HG03175 (cell line): Measurements from ENCODE around the gene RNF144B.
"Not testable (repeated sequence)": the region's sequence is repeated elsewhere in the genome, so short reads cannot be mapped to it uniquely, and the experiment has no call there.

ENCODE experiments used
- ATAC-seq: cut with Tn5 transposase; IDR thresholded peaks from one replicate; pipeline ENCODE4 v1.9.1; 2021; ENCODE audit warnings: mild to moderate bottlenecking, moderate library complexity; ENCODE audit not compliant: unreplicated experiment

RNF144B gene

DNA sequence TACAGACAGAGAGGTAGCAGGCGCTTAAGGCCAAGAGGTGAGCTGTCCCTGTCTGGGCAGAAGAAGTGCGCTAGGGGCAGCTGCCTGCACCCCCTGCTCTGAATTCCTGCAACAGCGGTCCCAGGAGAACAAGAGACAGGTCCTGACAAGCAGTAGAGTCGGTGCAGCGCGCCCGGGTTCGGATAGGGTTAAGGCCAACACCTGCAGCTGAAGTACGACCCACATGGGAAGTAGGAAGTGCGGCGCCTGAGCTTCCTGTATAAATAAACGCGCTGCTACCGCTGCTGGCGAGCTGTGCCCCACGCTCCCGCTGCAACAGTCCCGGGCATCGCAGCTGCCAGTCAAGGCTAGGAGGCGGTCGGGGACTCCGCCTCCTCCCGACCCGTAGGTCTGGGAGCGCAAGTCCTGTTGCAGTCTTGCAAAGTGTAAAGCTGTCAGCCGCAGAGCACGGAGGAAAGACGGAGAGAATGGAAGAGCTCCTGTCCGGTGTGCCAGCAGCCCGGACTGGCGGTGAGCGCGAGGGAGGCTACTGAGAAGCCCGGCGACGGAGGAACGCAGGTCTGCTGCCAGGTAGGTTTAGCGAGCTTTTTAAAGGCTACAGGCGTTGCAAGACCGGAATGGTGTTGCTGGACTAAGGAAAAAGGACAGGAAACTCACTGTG, at the start of gene RNF144B:
Gene RNF144B, plus strand, starts transcription at position 290 of the 661 bp plus-strand sequence. CDS start 12,185 bp downstream, outside the sequence.
- peak; percentile 79 for ATAC-seq

DNA sequence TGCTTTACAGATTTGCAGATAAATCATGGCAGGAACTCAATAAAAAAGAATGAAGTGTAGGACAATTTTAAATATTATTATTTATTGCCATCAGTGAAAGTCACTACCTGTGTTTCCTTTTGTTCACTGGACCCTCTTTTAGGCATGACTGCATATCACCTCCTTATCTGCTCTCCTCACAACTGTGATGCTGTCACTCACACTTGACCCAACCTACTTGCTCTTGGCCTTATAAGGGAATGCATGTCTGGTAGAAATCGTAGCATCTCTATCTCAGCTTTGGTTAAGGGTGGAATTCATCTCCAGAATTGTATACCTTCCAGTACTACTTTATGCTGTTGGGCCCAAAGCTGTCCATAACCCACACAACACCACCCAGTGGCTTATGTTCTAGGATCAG, 47.6 kb upstream of the RNF144B start:
- no peak for ATAC-seq

DNA sequence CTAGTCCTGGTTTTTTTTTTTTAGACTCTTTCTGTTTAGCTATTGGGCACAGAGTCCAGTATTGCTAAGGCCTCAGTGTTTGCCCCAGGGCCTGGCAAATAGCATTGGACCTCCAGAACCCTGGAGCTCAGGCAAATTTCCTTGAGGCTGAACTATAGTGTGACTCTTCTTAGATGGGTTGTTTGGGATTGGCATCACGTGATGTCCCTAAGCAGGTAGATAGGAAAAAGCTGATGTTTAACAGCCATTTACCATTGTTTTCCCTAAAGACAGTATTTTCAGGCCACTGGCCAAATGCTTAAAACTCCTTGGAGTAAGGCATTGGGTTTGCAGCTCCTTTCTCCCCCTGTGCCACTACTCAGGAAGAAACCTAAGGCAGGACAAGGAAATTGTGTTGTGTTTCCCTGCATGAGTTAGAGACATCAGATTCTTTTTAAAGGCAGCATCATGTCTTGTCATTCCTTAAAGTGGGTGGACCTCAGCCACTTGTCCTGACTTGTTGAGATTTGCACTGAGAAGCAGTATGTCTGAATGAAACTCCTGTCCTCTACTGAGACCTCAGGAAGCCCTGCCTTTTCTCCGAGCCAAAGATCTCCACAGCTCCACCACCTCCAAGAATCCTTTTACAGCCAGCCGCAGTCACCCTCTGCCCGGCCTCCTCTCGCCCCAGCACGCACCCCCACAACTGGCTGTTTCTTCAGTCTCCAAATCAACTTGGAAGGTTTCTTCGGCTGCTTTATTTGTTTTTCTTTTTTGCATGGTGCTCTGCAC, 46.2 kb upstream of the RNF144B start:
- ATAC-seq, result no peak

DNA sequence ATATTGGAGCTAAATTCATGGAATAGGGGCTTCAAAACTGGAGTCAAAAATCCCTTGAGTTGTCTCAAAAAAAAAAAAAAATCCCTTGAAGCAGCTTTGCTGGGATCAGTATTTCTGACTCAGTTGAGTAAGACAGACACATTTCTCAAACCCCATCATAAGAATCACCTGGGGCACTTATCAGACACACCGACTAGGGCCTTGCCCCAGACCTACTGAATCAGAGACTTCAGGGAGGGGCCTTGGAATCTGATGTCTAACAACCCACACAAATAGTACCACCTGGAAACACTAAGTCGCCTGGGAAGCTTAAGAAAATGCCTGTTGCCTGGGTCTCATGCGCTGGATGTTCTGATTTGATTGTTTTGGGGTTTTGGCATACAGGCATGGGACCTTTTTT, 44.9 kb upstream of the RNF144B start:
- ATAC-seq, result no peak

DNA sequence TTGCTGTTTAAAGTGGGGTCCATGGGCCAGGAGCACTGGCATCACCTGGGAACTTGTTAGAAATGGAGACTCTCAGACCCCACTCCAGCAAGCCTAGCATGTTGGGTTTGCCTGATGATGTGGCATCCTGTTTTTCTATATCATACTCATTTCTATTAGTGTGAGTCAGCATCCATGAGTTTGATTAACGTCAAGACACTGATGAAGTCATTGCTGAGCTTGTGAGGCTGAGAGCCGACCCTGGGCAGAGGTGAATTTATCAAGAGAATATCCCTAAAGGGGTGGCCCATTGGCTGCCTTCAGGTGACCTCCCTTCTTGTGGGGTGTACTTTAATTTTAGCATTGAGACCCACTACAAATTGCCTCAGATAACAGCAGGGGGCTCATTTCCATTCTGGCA, 43.4 kb upstream of the RNF144B start:
- no peak for ATAC-seq

DNA sequence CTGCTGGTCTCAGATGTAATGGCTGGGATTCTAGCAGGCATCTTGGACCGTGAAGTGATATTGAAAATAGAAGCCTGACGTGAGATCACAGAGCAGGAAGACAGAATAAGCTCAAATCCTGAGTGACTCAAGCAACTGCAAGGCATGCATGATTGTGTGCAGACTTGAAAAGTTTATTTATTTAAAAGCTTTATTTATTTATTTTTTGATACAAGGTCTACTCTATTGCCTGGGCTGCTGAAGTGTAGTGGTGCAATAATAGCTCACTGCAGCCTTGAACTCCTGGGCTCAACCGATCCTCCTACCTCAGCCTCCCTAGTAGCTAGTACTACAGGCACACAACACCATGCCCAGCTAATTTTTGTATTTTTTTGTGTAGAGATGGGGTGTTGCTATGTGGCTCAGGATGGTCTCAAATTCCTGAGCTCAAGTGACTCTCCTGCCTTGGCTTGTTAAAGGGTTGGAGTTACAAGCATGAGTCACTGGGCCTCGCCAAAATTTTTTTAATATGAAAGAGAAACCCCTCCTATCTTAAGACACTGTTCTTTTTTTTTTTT, 40.1 kb upstream of the RNF144B start:
- no peak for ATAC-seq

DNA sequence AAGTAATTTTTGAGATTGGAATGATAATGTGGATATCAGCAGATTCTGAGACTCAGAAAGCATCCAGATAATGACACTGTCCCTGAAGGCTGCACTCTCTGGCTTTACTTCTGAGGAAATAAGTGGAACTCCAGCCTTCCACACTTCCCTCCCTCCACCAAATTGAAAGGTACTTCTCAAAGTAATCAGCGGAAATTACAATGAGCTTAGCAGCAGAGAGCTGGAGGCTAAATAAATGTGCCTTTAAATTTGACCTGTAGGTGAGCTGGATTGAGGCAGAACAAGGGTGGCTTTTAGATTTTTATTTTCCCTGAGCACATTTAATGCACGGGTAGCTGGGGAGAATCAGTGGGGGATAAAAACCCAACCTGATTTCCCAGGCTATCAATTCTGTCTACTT, 39.3 kb upstream of the RNF144B start:
- no peak for ATAC-seq

DNA sequence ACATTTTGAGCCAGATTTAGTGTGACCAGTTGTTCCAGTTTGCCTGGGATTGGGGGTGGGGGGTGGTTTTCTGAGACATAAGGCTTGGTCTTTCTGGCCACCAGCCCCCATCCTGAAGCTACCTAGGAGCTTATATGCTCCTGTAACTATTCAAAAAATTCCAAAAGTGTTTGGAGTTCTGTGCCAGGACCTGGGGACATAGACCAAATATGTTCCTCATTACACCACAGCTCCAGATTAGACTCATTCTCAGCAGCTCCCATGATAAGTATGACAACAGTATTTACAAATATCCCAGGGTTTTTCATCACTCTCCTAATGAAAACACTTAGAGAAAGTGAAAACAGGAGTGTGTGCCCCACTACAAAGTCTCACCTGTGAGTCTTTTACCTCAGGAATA, 37.8 kb upstream of the RNF144B start:
- ATAC-seq, result no peak

DNA sequence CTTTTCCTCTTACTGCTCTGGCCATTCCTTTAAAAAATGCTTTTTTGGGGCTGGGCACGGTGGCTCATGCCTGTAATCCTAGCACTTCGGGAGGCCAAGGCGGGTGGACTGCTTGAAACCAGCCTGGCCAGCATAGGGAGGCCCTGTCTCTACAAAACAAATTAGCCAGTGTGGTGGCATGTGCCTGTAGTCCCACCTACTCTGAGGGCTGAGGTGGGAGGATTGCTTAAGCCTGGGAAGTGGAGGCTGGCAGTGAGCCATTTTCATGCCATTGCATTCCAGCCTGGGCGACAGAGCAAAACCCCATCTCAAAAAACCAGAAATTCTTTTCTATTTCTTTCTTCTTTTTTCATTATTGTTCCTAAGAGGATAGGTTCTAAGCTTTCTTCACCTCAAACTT, 36.9 kb upstream of the RNF144B start:
- ATAC-seq, result no peak

DNA sequence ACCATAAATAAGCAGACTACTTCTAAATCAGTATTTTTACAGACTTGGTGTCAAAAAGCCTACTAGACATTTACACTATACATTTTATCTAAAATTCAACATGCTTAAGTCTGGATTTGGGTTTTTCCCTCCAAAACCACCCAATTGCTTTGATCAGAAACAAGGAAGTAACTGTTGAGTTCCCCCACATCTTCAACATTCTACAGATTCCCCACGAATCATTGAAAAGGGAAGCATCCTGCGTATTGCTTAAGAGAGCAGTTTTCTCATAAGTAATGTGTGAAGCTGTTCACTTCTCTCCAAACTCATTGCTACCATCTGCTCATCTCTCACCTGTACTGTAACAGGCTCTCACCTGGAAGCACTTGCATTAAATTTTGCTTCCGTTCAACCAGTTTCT, 36.4 kb upstream of the RNF144B start:
- ATAC-seq, result no peak

DNA sequence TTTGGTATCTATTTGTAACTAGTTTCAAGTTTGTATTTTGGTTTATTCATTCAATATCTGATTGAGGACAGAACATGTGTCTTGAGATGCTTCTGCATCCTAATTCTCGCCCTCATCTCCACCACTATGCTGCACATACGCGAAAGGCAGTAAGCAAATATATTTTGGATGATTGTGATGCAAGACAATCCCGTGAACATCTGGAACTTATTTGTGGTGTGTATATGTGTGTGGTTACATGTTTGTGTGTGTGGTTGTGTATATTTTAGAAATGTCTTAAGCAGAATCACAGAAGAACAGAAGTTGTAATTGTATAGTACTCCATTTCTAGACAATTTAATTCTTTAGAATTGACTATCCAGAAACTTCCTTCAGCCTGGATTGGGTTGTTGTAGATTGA, 35.1 kb upstream of the RNF144B start:
- ATAC-seq, result no peak

DNA sequence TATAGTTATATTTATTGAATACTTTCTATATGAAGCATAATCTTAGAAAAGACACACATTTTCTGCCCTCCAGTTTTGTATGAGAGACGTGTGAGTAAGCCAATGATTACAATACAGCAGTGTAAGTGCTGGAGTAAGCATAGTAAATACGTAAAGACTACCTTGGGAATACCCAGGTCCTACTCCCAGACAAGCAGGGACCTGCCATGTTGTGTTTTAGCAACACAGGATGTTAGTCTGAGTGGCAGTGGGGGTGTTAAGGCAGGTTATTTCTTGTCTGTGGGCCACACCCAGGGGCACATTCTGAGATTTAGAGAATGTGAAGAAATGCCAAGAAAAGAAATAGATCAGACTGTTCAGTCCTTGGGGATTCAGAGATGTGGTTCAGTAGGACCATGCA, 34.3 kb upstream of the RNF144B start:
- no peak for ATAC-seq

DNA sequence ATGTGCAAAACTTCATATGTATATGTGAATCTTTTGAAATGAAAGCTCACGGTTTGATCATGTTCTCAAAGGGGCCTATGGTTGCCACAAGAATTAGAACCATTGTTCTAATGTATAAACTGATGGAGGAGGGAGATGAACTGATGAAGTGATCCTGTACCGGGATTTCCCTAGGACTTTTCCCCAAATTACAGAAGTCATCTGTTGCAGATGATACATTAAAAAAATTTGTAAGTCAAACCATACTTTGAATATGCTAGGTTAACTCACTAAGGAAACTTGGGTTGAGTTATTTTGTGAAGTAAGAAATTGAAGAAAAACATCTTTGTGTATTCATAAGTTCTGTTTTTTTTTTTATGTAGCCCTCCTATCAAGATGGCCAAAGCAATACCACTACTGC, 33.9 kb upstream of the RNF144B start:
- ATAC-seq, result no peak

DNA sequence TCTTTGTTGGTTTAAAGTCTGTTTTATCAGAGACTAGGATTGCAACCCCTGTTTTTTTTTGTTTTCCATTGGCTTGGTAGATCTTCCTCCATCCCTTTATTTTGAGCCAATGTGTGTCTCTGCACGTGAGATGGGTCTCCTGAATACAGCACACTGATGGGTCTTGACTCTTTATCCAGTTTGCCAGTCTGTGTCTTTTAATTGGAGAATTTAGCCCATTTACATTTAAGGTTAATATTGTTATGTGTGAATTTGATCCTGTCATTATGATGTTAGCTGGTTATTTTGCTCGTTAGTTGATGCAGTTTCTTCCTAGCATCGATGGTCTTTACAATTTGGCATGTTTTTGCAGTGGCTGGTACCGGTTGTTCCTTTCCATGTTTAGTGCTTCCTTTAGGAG, 29.6 kb upstream of the RNF144B start:
- ATAC-seq, result not testable (repeated sequence)

DNA sequence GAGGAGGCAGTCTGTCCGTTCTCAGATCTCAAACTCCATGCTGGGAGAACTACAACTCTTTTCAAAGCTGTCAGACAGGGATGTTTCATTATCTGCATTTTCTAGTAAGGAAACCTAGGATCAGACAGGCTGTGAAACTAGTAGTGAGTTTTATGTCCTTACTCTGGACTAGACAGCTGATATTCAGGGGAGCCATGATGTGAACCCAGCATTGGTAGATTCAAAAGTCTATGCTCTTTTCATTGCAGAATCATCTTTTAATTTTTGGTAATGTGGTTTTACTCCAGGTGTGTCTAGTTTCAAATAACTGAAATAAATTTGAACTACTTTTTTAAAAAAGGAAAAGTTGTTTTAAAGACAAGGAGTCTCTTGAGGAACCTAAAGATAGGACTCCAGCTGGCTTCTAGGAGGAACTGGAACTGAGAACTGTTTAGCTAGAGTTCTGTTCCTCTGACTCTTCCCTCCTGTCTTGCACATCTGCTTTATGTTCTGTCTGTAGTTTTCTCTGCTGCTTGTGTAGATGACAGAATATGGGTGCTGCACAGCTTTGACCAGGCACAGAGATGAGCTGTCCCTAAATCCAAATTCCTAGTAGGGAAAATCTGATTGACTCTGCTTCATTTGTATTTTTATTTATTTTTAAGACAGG, 27.8 kb upstream of the RNF144B start:
- peak; percentile 84 for ATAC-seq

DNA sequence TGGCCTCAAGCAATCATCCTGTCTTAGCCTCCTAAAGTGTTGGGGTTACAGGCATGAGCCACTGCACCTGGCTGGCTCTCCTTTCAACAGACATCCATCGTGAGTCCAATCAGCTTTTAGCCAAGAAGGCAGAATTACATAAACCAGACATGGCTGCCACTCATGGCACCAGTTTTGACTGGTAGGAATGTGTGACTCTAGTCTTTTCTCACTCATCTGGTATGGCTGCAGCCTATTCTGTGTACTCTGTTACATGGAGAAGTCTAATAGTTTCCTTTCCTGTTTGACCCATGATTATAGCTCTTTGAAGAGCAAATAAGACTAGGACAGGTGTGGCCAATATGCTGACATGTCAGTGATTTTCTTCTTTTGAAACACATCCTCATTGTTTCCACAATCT, 27.0 kb upstream of the RNF144B start:
- peak; percentile 42 for ATAC-seq

DNA sequence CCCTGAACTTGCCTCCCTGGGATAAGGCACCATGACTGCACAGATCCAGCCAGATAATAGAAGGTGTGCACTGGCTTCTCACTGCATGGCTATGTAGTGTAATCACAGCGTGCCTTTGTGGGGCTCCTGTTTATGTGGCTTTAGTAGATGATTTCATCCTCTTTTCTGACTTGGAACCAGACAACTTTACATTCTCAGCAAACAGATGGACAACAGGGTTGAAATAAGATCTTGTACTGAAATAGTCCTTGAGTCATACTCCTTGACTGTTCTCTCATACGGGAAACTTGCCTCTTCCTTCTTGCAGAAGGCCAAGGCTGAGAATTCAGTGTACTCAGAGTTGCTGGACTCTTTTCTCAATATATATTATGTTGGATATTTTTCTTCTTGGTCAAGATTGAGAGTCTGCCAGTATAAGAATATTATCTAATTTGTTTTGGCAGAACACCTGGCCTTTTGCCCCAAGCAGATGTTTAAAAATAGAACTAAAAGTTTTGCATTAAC, 25.0 kb upstream of the RNF144B start:
- ATAC-seq, result no peak

DNA sequence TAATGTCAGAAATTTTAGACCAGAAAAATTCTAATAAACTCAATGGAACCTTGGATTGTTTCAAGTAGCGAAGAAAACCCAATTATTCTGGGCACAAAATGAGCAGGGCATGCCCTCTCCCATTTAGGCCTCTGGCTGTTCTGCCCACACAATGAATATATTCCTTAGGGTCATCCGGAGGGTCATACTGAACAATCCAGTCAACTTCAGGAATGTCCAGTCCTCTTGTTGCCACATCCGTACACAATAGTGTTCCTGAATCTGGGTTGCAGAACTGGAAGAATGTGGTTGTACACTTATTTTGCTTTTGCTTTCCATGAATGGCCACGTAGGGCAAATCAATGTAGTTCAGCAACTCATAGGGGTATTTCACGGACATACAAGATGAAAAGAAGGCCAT, 23.4 kb upstream of the RNF144B start:
- ATAC-seq, result no peak

DNA sequence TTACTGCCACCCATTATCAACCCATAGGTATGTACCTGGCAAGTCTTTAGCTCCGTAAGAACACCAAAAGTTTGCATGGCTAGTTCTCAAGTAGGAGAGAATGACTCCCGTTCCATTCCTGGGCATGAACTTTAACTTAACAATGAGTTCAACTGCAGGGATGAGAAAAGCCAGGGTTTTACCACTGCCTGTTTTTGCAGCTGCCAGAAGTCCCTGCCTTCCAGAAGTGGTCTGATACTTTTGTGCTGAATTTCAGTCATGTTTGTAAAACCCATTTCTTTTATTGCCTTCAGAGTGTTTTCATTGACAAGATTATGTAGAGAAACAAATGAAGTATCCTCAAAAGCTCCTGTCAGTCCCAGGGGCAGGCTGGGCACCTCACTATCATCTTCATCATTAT, 22.6 kb upstream of the RNF144B start:
- not testable (repeated sequence) for ATAC-seq

DNA sequence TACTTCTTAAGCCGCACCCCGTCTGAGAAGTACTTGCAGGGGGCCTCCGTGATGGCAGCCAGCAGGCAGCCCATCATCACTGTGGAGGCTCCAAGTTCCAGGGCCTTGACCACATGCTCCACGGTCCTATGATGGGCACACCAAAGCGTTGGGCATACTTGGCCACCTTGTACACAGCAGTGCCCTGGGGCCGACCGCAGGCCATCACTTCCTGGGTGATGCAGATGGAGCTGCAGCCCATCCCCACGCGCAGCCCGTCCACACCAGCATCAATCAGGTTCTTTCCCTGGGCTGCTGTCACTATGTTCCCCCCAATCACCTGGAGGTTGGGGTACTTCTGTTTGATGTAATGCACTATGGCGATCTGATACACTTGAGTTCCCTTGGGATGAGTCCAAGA, 19.8 kb upstream of the RNF144B start:
- ATAC-seq, result no peak

DNA sequence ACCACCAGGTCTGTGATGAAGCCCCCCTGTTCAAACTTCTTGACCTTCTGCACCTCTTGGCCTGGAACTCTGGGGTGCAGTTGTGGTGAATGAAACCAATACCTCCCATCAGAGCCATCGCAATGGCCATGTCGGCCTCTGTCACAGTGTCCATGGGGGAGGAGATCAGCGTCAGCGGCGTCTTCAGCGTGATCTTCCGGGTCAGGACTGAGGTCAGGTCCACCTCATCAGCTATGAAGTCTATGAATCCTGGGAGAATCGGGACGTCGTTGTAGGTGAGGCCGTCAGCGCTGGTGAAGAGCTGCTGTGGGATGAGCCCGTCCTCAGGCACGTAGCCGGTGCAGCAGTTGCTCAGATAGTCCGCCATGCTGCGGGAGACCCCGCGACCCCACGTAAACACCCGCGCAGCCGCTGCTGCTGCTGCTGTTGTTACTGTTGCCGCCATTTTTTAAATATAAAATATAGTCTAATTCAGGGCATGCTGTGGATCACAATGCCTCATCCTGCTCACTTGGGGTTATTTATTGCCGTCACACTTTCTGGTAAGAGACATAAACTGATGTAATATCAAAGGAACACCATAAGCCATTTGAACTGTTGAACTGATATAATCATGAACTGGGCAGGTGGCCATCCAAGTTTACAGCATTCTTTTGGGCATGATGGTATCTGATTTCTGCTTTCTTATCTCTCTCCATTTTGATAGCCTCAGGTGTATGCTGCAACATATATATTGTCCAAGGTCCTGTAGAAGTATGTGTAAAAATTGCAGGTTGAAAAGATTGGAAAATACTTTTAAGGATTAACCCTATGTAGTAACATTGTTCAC, 18.7 kb upstream of the RNF144B start:
- ATAC-seq, result no peak
